ENCODE results near the gene NCAM2. TPM values are rescaled to one million over a fixed set of nuclear protein-coding genes. Genes with fewer than 3 reads are reported as not detected.

The NCAM2 gene
- total and polyA plus RNA-seq, 2 experiments from 2014 or later = 0.36 to 0.83 TPM

DNA sequence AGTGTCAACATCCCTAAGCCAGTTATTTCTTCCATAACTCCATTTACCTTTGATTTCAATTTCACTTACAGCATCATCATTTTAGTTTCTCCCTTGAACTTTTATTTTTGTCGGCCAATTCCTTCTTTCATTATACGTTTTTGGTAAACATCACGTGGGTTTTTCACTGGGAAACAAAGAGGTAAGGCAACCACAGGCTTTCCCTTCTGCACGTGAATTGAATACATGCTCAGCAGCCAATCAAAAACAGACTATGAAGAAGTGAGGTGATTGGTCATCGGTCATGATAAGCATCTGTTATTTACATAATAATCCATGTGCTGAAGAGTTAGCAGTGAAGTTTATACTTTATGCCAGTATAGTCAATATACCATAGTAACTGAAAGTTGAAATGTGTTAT is 98.7 kb downstream of the NCAM2 start (continued):
- TF ChIP-seq, protein P1, sequence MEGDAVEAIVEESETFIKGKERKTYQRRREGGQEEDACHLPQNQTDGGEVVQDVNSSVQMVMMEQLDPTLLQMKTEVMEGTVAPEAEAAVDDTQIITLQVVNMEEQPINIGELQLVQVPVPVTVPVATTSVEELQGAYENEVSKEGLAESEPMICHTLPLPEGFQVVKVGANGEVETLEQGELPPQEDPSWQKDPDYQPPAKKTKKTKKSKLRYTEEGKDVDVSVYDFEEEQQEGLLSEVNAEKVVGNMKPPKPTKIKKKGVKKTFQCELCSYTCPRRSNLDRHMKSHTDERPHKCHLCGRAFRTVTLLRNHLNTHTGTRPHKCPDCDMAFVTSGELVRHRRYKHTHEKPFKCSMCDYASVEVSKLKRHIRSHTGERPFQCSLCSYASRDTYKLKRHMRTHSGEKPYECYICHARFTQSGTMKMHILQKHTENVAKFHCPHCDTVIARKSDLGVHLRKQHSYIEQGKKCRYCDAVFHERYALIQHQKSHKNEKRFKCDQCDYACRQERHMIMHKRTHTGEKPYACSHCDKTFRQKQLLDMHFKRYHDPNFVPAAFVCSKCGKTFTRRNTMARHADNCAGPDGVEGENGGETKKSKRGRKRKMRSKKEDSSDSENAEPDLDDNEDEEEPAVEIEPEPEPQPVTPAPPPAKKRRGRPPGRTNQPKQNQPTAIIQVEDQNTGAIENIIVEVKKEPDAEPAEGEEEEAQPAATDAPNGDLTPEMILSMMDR (conservative IDR thresholded peaks at IDR 0.05; ENCODE audit: low read depth in 2 of 2) = no peak
- TF ChIP-seq EZH2phosphoT487 (IDR thresholded peaks at IDR 0.05; ENCODE audit: unreplicated experiment) (no peak), ZNF114 (CRISPR knock-in tag; IDR thresholded peaks at IDR 0.05) (no peak), POLR2AphosphoS5 (IDR thresholded peaks at IDR 0.05; ENCODE audit: low read depth) (no peak)

DNA sequence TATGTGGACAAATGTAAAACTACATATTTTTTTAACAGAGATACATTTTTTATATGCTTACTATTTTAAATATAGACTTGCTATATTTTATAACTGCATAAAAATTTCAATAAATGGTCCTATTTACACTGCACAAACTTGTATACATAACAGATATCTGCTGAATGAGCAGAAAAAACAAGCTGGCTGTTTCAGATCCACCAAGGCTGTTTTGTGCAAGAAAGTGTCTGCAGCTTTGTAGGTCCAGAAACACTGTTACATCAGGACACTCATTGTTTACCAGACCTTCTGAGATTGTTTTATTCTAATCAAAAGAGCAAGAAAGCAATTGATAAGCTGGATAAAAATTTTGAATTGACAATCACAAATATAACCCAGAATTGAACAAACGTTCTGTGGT is 99.3 kb downstream of the NCAM2 start:
- H3K27ac Mint-ChIP-seq = no peak overlapping the region
- peaks cover 3% of the 10 kb centered on the region; the same call in 1 of the 3 replicates for H3K4me1 Mint-ChIP-seq
- H3K27ac ChIP-seq (ENCODE audit: low read depth) = no peak overlapping the region
- ATAC-seq = no peak
- no peaks in the 10 kb centered on the region for H3K27me3 Mint-ChIP-seq (ENCODE audit: insufficient read depth, low read depth, poor library complexity)
- no peaks in the 10 kb centered on the region for H4K20me1 ChIP-seq (replicated peaks; ENCODE audit: insufficient read depth)
- H3K4me3 Mint-ChIP-seq = no peak overlapping the region
- H3K9me2 ChIP-seq (ENCODE audit: insufficient read depth) = no peaks in the 10 kb centered on the region
- no peaks in the 10 kb centered on the region for H3K79me2 ChIP-seq (replicated peaks; ENCODE audit: insufficient read depth)
- no peaks in the 10 kb centered on the region for H3K36me3 ChIP-seq (ENCODE audit: insufficient read depth)
- H3K27me3 ChIP-seq (ENCODE audit: insufficient read depth) = no peaks in the 10 kb centered on the region
- no peak overlapping the region for H2AFZ ChIP-seq
- no peak overlapping the region for H3K4me3 ChIP-seq
- no peaks in the 10 kb centered on the region for H3K4me1 ChIP-seq (ENCODE audit: insufficient read depth)
- no peak overlapping the region for H3K4me2 ChIP-seq
- DNase-seq (ENCODE audit: low spot score) = no peak
- no peaks in the 10 kb centered on the region for H3F3A ChIP-seq (replicated peaks; ENCODE audit: low read depth)
- no peaks in the 10 kb centered on the region for H3K36me3 Mint-ChIP-seq (ENCODE audit: low read depth)
- no peaks in the 10 kb centered on the region for H3K9me3 Mint-ChIP-seq
- TF ChIP-seq, protein P2, sequence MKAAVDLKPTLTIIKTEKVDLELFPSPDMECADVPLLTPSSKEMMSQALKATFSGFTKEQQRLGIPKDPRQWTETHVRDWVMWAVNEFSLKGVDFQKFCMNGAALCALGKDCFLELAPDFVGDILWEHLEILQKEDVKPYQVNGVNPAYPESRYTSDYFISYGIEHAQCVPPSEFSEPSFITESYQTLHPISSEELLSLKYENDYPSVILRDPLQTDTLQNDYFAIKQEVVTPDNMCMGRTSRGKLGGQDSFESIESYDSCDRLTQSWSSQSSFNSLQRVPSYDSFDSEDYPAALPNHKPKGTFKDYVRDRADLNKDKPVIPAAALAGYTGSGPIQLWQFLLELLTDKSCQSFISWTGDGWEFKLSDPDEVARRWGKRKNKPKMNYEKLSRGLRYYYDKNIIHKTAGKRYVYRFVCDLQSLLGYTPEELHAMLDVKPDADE (IDR thresholded peaks at IDR 0.05) = no peak
- TF ChIP-seq, protein P1 (conservative IDR thresholded peaks at IDR 0.05; ENCODE audit: low read depth in 2 of 2) = no peak
- no peak for TF ChIP-seq POLR2AphosphoS5 (IDR thresholded peaks at IDR 0.05; ENCODE audit: low read depth)
- no peak for TF ChIP-seq ZNF331 (CRISPR knock-in tag; IDR thresholded peaks at IDR 0.05; ENCODE audit: low read depth)
- TF ChIP-seq JUNB (IDR thresholded peaks at IDR 0.05; ENCODE audit: unreplicated experiment) = no peak
- no peak for TF ChIP-seq NANOG (IDR thresholded peaks at IDR 0.05; ENCODE audit: borderline replicate concordance)
- no peak for TF ChIP-seq STAT1 (IDR thresholded peaks at IDR 0.05; ENCODE audit: unreplicated experiment)
- TF ChIP-seq ZNF114 (CRISPR knock-in tag; IDR thresholded peaks at IDR 0.05) = no peak
- TF ChIP-seq CREB1 (CRISPR knock-in tag; IDR thresholded peaks at IDR 0.05; ENCODE audit: low read depth) = no peak
- TF ChIP-seq, protein P3, sequence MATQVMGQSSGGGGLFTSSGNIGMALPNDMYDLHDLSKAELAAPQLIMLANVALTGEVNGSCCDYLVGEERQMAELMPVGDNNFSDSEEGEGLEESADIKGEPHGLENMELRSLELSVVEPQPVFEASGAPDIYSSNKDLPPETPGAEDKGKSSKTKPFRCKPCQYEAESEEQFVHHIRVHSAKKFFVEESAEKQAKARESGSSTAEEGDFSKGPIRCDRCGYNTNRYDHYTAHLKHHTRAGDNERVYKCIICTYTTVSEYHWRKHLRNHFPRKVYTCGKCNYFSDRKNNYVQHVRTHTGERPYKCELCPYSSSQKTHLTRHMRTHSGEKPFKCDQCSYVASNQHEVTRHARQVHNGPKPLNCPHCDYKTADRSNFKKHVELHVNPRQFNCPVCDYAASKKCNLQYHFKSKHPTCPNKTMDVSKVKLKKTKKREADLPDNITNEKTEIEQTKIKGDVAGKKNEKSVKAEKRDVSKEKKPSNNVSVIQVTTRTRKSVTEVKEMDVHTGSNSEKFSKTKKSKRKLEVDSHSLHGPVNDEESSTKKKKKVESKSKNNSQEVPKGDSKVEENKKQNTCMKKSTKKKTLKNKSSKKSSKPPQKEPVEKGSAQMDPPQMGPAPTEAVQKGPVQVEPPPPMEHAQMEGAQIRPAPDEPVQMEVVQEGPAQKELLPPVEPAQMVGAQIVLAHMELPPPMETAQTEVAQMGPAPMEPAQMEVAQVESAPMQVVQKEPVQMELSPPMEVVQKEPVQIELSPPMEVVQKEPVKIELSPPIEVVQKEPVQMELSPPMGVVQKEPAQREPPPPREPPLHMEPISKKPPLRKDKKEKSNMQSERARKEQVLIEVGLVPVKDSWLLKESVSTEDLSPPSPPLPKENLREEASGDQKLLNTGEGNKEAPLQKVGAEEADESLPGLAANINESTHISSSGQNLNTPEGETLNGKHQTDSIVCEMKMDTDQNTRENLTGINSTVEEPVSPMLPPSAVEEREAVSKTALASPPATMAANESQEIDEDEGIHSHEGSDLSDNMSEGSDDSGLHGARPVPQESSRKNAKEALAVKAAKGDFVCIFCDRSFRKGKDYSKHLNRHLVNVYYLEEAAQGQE (IDR thresholded peaks at IDR 0.05; ENCODE audit: unreplicated experiment) = no peak

All from GM23338 (cell line).